Stimulated activated memory B cell treated with anti-CD40 and anti-IgM and Interleukin-4, amounts not matched to agents 10 μg/mL and 1 μg/mL and 100 μg/mL, for 72 hours (primary cell): ENCODE results near the gene ANAPC15.
A peak's percentile ranks its signal among the peaks of the same experiment; 100 is the strongest.

ENCODE experiments used
- ATAC-seq: fragments of 150-1000 bp; cut with Tn5 transposase; 2 replicates; pipeline ENCODE4 v1.10.0; 2021
- H3K27ac Mint-ChIP-seq: one replicate; pipeline ENCODE4 v1.8.0; 2022; ENCODE audit warnings: mild to moderate bottlenecking, mixed read lengths
- H3K27me3 Mint-ChIP-seq: one replicate; pipeline ENCODE4 v1.8.0; 2022; ENCODE audit warnings: mixed read lengths
- H3K36me3 Mint-ChIP-seq: one replicate; pipeline ENCODE4 v1.8.0; 2022; ENCODE audit warnings: mixed read lengths
- H3K4me1 Mint-ChIP-seq: one replicate; pipeline ENCODE4 v1.8.0; 2022; ENCODE audit warnings: mixed read lengths
- H3K4me3 Mint-ChIP-seq: one replicate; pipeline ENCODE4 v1.8.0; 2022; ENCODE audit warnings: mild to moderate bottlenecking, moderate library complexity, mixed read lengths
- H3K9me3 Mint-ChIP-seq: one replicate; pipeline ENCODE4 v1.8.0; 2022; ENCODE audit warnings: mixed read lengths

Gene ANAPC15

GRCh38 chr11:72061739-72062396 lies 50.6 kb downstream of the ANAPC15 start:
- Mint-ChIP-seq H3K4me3 (peak overlapping the region; percentile 62), H3K4me1 (peaks cover 11% of the 10 kb centered on the region), H3K9me3 (no peaks in the 10 kb centered on the region), H3K27ac (peak overlapping the region; percentile 78), H3K27me3 (no peaks in the 10 kb centered on the region), H3K36me3 (peaks cover 16% of the 10 kb centered on the region)
- ATAC-seq, result no peak
